ENCODE results near the gene CXCL8. TPM values are rescaled to one million over a fixed set of nuclear protein-coding genes. Genes with fewer than 3 reads are reported as not detected.

CXCL8 gene
- total and polyA plus RNA-seq, 2 of the 8 experiments (the other 6 are each of a cell fraction or from before 2014, with no cell fraction given) = not detected

DNA sequence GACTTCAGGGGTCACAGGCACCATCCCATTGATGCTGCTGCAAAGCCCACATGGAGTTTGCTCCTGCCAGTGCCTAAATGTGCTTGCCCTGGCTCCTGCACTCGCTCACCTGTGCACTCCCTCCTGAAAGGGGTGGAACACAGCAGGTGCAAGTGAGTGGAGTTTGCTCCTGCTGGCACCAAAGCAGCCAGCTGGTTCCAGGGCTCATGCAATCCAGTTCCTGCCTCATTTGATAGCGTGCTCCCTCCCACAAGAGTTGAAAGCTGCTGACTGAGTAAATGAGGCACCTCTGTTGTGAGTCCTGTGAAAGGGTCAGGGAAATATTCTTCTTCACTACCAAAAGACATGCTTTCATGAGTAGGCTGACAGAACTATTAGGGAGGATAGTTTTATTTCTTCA, 30.5 kb downstream of the CXCL8 start:
- H3K23me2 ChIP-seq (ENCODE audit: low read depth, low read length) = no peaks in the 10 kb centered on the region
- H3K4me1 ChIP-seq (replicated peaks in 1 of 4; ENCODE audit: control insufficient read depth in 3 of 4, insufficient read depth in 4 of 4, low read length in 3 of 4) = no peaks in the 10 kb centered on the region; a peak in 1 of 7 replicates
- H2BK5ac ChIP-seq (ENCODE audit: low read depth, low read length) = no peak overlapping the region
- H2BK15ac ChIP-seq (ENCODE audit: low read length) = no peak overlapping the region
- H3K9me3 ChIP-seq (ENCODE audit: insufficient read depth in 2 of 2, low read depth in 1 of 2, low read length in 1 of 2) = no peaks in the 10 kb centered on the region
- H3K36me3 ChIP-seq (ENCODE audit: control insufficient read depth in 2 of 4, insufficient read depth in 4 of 4, low read length in 3 of 4) = no peaks in the 10 kb centered on the region
- no peak overlapping the region for H4K5ac ChIP-seq (ENCODE audit: insufficient read length, low read depth, low read length)
- ChIA-PET POLR2A (ENCODE audit: partially characterized antibody) (no interaction called here), CTCF (ENCODE audit: partially characterized antibody) (interaction anchor here (0.9 to 1.7 kb wide), 4 partner anchors 10 to 545 kb away, joined by 3 to 4 read pairs (median 4); no protein-coding TSS in a partner anchor)
- no peak overlapping the region for H3K4me2 ChIP-seq (ENCODE audit: insufficient read depth in 1 of 2, low read depth in 2 of 2, low read length in 2 of 2)
- no peak overlapping the region for H3K27ac ChIP-seq (ENCODE audit: low read depth, low read length)
- no peak overlapping the region for H3K4me3 ChIP-seq (ENCODE audit: extremely low read depth in 1 of 4, insufficient read depth in 2 of 4, low read depth in 3 of 4, low read length in 4 of 4)
- WGBS, 2 experiments (ENCODE audit: extremely low coverage in 1 of 2, insufficient coverage in 1 of 2, insufficient read length in 1 of 2, insufficient replicate concordance in 2 of 2, low coverage in 1 of 2, low lambda C conversion rate in 2 of 2, missing lambda C conversion rate in 1 of 2) = 81% methylated on average over 2 of the region's 2 CpGs; no CpG with 5 or more reads in 1 of the 2 experiments
- H3K56ac ChIP-seq (replicated peaks; ENCODE audit: insufficient read length, low read depth, low read length) = no peak overlapping the region
- no peaks in the 10 kb centered on the region for H3K79me2 ChIP-seq (ENCODE audit: control insufficient read depth in 1 of 2, insufficient read depth in 2 of 2, low read length in 2 of 2)
- H2BK12ac ChIP-seq (ENCODE audit: low read depth, low read length) = no peak overlapping the region
- H4K8ac ChIP-seq (ENCODE audit: extremely low read depth, insufficient read depth, low read length) = no peak overlapping the region
- no peak overlapping the region for H3K14ac ChIP-seq (ENCODE audit: insufficient read length)
- DNase-seq (ENCODE audit: low read depth in 1 of 2, low spot score in 2 of 2) (no peak), FAIRE-seq (no peak)
- no peaks in the 10 kb centered on the region for H4K20me1 ChIP-seq (replicated peaks in 1 of 2; ENCODE audit: control insufficient read depth in 1 of 2, insufficient read depth in 2 of 2, low read length in 2 of 2)
- no peak overlapping the region for H3K18ac ChIP-seq (ENCODE audit: extremely low read depth, low read length)
- H3K27me3 ChIP-seq (replicated peaks in 1 of 4; ENCODE audit: control insufficient read depth in 3 of 4, extremely low read depth in 1 of 4, insufficient read depth in 3 of 4, low read length in 3 of 4) = no peaks in the 10 kb centered on the region
- no peak overlapping the region for H3K9ac ChIP-seq (replicated peaks in 1 of 4; ENCODE audit: extremely low read depth in 1 of 4, low read depth in 3 of 4, low read length in 3 of 4)
- H2AFZ ChIP-seq (ENCODE audit: low read length) = no peak overlapping the region
- no peak overlapping the region for H3K4ac ChIP-seq (replicated peaks; ENCODE audit: insufficient read length, low read depth, low read length)
- H4K91ac ChIP-seq (replicated peaks; ENCODE audit: insufficient read length, low read length) = no peak overlapping the region
- no peak overlapping the region for H3K23ac ChIP-seq (ENCODE audit: insufficient read length)
- no peaks in the 10 kb centered on the region for H3K79me1 ChIP-seq (ENCODE audit: low read depth, low read length)
- no peak overlapping the region for H2AK5ac ChIP-seq (ENCODE audit: low read depth, low read length)
- H2BK120ac ChIP-seq (replicated peaks; ENCODE audit: low read depth, low read length) = no peak overlapping the region
- H2BK20ac ChIP-seq (ENCODE audit: low read length) = no peak overlapping the region
- TF ChIP-seq CBX5 (IDR thresholded peaks at IDR 0.05; ENCODE audit: low read depth, low read length) (no peak), CHD2 (IDR thresholded peaks at IDR 0.05; ENCODE audit: low read length) (no peak), SIRT6 (IDR thresholded peaks at IDR 0.05; ENCODE audit: low read length) (no peak), NRF1 (IDR thresholded peaks at IDR 0.05; ENCODE audit: low read depth, low read length) (no peak), ASH2L (IDR thresholded peaks at IDR 0.05; ENCODE audit: low read length) (no peak), HDAC2 (IDR thresholded peaks at IDR 0.05; ENCODE audit: borderline replicate concordance in 1 of 2, low read depth in 2 of 2, low read length in 2 of 2) (no peak), TAF1 (IDR thresholded peaks at IDR 0.05; ENCODE audit: low read depth, low read length) (no peak), YY1 (IDR thresholded peaks at IDR 0.05; ENCODE audit: low read depth, low read length) (no peak), SP4 (IDR thresholded peaks at IDR 0.05; ENCODE audit: low read length) (no peak), TBP (IDR thresholded peaks at IDR 0.05; ENCODE audit: low read depth, low read length) (no peak), SP1 (IDR thresholded peaks at IDR 0.05; ENCODE audit: low read depth, low read length) (no peak), MAFK (IDR thresholded peaks at IDR 0.05; ENCODE audit: low read depth, low read length) (no peak), CREB1 (IDR thresholded peaks at IDR 0.05) (no peak)
- TF ChIP-seq, protein P1, sequence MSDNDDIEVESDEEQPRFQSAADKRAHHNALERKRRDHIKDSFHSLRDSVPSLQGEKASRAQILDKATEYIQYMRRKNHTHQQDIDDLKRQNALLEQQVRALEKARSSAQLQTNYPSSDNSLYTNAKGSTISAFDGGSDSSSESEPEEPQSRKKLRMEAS (IDR thresholded peaks at IDR 0.05) = no peak
- TF ChIP-seq, protein P2, sequence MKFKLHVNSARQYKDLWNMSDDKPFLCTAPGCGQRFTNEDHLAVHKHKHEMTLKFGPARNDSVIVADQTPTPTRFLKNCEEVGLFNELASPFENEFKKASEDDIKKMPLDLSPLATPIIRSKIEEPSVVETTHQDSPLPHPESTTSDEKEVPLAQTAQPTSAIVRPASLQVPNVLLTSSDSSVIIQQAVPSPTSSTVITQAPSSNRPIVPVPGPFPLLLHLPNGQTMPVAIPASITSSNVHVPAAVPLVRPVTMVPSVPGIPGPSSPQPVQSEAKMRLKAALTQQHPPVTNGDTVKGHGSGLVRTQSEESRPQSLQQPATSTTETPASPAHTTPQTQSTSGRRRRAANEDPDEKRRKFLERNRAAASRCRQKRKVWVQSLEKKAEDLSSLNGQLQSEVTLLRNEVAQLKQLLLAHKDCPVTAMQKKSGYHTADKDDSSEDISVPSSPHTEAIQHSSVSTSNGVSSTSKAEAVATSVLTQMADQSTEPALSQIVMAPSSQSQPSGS (IDR thresholded peaks at IDR 0.05; ENCODE audit: low read length) = no peak

All from H1 (cell line).